Activated T-helper 1 cell treated with anti-CD3 and anti-CD28 coated beads, Interleukin-12 subunit alpha, Interleukin-12 subunit beta, Interleukin-2, Interleukin-4 antibody, amounts not matched to agents 30 ng/mL and 10 ng/mL and 1 ng/mL, durations not matched to agents 14 hours and 24 hours and 36 hours (primary cell): ENCODE data around the gene SSNA1. TPM values are rescaled to one million over a fixed set of nuclear protein-coding genes. Genes with fewer than 3 reads are reported as not detected.

Experiments used
- DNase-seq: peaks from one replicate; pipeline ENCODE4 v3.0.0; 2021; ENCODE audit warnings: low spot score
- H3K27ac Mint-ChIP-seq: one replicate; pipeline ENCODE4 v1.8.0; 2021; ENCODE audit warnings: mild to moderate bottlenecking, mixed read lengths
- H3K27me3 Mint-ChIP-seq: one replicate; pipeline ENCODE4 v1.8.0; 2022; ENCODE audit warnings: mild to moderate bottlenecking, moderate library complexity, mixed read lengths; ENCODE audit not compliant: insufficient read depth
- H3K36me3 Mint-ChIP-seq: one replicate; pipeline ENCODE4 v1.8.0; 2021; ENCODE audit warnings: low read depth, mixed read lengths
- H3K4me1 Mint-ChIP-seq: one replicate; pipeline ENCODE4 v1.8.0; 2021; ENCODE audit warnings: low read depth, mixed read lengths
- H3K4me3 Mint-ChIP-seq: one replicate; pipeline ENCODE4 v1.8.0; 2021; ENCODE audit warnings: mild to moderate bottlenecking, moderate library complexity, mixed read lengths
- H3K9me3 Mint-ChIP-seq: one replicate; pipeline ENCODE4 v1.8.0; 2021; ENCODE audit warnings: mixed read lengths
- intact Hi-C: fragments of 100-400 bp; cut with micrococcal nuclease; formaldehyde crosslinking; loops from one replicate; pipeline ENCODE4 v1.15.1; 2024
- total RNA-seq: library from RNA; stranded (reverse); gene quantifications from 2 replicates; pipeline ENCODE4 v1.2.3, GENCODE V29; 2022

Gene SSNA1
- total RNA-seq, 1 donor from 2014 or later = 105 TPM

DNA sequence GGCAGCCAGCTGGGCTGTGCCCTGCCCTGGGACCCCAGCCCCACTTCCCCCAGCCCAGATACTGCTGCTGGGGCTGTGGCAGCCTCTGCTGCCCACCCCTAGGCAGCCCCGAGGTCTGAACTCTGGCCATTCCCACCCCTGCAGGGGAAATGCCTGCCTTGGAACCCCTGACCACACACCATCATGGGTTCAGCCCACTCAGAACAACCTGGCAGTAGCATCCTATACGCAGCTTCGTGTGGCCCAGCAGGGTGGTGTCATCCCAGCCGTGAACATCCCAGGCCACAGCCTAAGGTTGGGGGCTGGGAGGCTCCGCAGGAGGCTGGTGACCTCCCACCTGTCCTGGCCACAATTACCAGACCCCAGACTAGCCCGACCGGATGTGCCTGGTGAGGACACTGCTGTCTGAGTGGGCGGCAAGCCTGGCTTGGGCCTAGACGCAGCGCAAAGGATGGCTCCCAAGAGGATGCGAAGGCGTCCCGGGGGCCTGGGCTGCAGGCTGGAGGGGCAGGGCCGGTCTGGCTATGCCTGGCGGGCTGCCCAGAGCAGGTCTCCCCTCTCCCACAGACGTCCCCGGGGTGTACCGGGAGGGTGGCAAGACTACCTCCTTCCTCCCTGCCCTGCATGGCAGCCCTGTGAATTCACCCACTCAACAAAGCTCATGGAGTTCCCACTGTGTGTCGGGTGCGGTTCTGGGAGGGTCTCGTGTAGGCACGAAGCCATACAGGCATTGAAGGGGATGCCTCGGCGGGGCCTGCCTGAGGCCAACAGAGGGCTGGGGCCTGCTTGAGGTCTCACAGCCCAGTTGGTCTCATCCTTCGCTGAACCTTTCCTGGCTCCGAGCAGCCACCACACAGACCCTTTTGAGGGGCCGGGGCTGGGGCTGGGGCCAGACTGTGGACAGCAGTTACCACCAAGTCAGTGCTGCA lies 40.8 kb downstream of the SSNA1 start:
- Mint-ChIP-seq H3K27ac (no peak overlapping the region), H3K36me3 (no peaks in the 10 kb centered on the region), H3K4me1 (peaks cover 5% of the 10 kb centered on the region), H3K4me3 (no peak overlapping the region), H3K9me3 (no peaks in the 10 kb centered on the region), H3K27me3 (no peaks in the 10 kb centered on the region)
- intact Hi-C loops = no loop called here
- no peak for DNase-seq

DNA sequence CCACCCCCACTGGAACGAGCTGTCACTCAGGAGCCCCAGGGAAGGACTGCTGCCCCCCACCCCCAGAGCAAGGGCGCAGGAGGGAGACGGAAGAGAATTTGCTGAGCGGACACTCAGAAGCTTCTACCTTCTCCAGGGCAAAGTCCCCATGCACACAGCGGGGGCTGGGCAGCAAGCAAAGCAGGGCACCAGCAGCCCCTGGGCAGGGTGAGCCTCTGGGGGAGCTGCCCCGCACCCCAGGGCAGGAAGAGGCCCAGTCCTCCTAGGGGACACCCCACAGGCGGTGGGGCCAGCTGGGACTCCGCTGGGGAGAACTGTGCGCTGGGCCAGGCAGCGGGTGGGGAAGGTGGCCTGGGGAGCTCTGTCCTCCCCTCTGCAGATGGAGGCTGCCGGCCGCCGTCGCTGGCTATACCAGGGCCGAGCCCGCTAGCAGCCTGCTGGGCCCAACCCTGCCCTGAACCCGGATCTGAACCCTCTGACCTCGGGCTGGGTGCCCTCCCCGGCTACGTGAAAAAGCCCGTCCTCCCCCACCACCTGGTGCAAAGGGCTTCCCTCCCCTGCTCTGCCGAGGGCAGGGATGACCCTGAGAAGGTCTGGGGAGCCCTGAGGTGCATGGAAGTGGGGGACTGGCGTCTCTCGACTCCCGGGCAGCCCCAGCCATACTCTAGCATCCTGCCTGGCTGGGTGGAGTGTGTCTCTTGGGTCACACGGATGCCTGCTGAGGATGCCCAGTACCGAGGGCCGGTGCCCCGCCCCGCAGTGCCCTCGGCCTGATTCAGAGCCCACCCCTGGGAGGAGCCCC lies 41.6 kb downstream of the SSNA1 start:
- H3K36me3 Mint-ChIP-seq = no peaks in the 10 kb centered on the region
- no peak for DNase-seq
- H3K27ac Mint-ChIP-seq = no peak overlapping the region
- no peaks in the 10 kb centered on the region for H3K9me3 Mint-ChIP-seq
- no peak overlapping the region for H3K4me3 Mint-ChIP-seq
- intact Hi-C loops = no loop called here
- H3K4me1 Mint-ChIP-seq = peaks cover 5% of the 10 kb centered on the region
- H3K27me3 Mint-ChIP-seq = peaks cover 3% of the 10 kb centered on the region

DNA sequence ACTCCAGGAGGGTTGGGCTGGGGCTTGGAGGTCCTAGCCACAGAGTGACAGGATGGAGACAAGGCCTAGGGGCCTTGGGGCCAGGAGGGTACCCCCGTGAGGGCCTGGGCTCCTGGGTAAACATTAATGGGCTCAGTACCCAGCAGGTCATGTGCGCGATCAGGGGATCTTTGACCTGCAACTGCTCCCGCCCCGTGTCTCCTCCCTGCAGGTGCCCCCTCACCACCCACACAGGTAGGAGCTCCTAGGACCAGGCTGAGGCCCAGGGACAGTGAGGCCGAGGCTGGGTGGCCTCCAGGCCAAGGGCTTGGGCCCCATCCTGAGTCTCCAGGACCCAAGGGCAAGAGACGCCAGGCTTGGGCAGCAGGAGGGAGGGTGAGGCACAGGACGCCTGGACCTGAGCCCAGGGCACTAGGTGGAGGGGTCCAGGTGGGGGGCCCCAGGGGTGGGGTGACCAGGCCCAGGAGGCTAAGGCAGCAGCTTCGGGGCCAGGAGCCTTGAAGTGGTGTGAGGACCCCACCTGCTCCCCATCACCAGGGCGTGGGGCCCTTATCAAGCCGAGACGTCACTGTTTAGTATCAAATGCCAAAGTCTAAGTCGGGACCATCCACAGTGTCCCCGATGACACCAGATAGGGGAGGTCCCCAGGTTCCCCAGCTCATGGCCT lies 42.4 kb downstream of the SSNA1 start, which contains the start of gene SLC34A3:
Gene SLC34A3 (plus strand): TSS at position 197 of the 667 bp plus-strand sequence. CDS start 802 bp downstream, outside the sequence.
- no peak for DNase-seq
- Mint-ChIP-seq H3K27me3 (peaks cover 5% of the 10 kb centered on the region), H3K36me3 (no peaks in the 10 kb centered on the region), H3K9me3 (no peaks in the 10 kb centered on the region), H3K27ac (no peak within 1 kb of the TSS), H3K4me3 (no peak within 1 kb of the TSS), H3K4me1 (peaks cover 5% of the 10 kb centered on the region)
- intact Hi-C loops = no loop called here

DNA sequence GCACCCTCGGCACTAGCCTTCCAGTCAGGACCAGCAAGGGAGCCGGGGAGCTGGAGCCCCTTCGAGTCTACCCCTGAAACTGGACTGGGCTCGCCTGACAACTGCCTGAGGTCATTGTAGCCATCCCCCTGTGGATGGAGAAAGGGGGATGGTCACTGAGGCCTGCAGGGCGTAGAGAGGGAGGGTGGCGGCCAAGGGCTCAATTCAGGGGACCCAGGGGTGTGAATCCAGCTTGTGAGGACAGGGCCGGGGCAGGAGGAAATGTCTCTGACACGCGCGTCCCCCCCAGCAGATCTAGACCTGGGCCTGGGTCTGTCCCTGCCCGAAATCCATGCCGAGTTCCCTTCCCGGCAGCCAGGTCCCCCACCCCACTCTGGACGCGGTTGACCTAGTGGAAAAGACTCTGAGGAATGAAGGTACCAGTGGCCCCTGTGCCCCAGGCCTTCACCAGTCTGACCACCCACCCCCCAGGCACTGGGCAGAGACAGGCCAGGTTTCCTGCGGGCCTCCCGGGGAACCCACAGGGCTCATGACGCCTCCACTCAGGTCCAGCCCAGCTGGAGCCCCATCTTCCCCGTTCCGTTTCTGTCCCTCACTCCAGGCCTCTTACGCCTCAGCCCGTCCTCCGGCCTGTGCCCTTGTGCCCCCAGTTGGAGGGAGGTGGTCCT lies 43.0 kb downstream of the SSNA1 start:
- peaks cover 5% of the 10 kb centered on the region for H3K4me1 Mint-ChIP-seq
- H3K27ac Mint-ChIP-seq = no peak overlapping the region
- no peak for DNase-seq
- no peak overlapping the region for H3K4me3 Mint-ChIP-seq
- intact Hi-C loops = no loop called here
- H3K27me3 Mint-ChIP-seq = peaks cover 5% of the 10 kb centered on the region
- no peaks in the 10 kb centered on the region for H3K36me3 Mint-ChIP-seq
- H3K9me3 Mint-ChIP-seq = no peaks in the 10 kb centered on the region

DNA sequence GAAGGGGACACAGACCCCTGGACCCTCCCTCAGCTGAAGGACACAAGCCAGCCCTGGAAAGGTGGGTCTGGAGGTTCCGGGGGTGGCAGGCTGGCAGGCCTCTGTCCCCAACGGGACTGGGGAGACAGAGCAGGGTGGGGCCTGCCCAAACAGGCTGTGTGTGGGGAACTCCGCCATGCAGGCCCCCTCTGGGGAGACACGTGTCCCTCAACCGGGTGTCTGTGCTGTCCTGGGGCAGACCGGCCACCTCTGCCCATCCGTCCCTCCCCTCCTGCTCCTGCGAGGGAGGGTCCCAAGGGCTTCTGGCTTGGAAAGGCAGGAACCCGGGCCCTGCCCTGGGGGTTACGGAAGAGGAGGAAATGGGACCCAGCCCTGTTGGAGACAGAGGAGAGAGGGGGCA lies 43.6 kb downstream of the SSNA1 start:
- intact Hi-C loops = no loop called here
- H3K4me3 Mint-ChIP-seq = no peak overlapping the region
- H3K27me3 Mint-ChIP-seq = peaks cover 5% of the 10 kb centered on the region
- peaks cover 5% of the 10 kb centered on the region for H3K4me1 Mint-ChIP-seq
- no peaks in the 10 kb centered on the region for H3K36me3 Mint-ChIP-seq
- H3K9me3 Mint-ChIP-seq = no peaks in the 10 kb centered on the region
- H3K27ac Mint-ChIP-seq = no peak overlapping the region
- no peak for DNase-seq

DNA sequence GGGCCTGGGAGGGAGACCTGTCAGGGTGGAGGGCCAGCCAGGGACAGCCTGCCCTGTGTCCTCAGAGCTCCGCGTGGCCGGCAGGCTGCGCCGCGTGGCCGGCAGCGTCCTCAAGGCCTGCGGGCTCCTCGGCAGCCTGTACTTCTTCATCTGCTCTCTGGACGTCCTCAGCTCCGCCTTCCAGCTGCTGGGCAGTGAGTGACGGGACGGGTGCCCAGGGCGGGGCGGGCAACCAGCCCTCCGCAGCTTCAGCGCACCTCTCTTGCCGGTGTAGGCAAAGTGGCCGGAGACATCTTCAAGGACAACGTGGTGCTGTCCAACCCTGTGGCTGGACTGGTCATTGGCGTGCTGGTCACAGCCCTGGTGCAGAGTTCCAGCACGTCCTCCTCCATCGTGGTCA lies 44.0 kb downstream of the SSNA1 start:
- intact Hi-C loops = no loop called here
- Mint-ChIP-seq H3K9me3 (no peaks in the 10 kb centered on the region), H3K27ac (no peak overlapping the region), H3K27me3 (peaks cover 5% of the 10 kb centered on the region), H3K4me3 (no peak overlapping the region), H3K36me3 (no peaks in the 10 kb centered on the region), H3K4me1 (peaks cover 3% of the 10 kb centered on the region)
- no peak for DNase-seq

DNA sequence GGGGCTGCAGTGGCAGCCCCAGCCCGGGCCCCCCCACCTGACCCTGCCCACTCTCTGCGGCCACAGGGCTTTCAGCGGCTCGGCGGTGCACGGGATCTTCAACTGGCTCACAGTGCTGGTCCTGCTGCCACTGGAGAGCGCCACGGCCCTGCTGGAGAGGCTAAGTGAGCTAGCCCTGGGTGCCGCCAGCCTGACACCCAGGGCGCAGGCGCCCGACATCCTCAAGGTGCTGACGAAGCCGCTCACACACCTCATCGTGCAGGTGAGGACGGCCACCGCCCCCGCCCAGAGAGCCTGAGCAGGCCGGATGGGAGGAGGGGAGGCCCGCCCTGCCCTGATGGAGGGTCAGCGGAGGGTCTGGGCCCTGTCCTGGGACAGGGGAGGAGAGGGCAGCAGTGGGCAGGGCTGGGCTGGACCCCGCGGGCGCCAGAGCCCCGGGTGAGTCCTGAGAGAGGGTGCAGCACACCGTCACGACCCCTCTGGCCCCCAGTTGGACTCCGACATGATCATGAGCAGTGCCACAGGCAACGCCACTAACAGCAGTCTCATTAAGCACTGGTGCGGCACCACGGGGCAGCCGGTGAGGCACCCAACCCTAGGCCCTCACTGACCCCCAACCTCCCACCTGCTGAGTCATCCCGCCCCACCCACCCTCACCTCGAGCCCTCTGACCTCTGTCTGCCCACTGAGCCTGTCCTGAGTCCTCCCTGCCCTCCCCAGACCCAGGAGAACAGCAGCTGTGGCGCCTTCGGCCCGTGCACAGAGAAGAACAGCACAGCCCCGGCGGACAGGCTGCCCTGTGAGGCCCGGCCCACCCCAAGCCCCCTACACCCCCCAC lies 44.9 kb downstream of the SSNA1 start:
- Mint-ChIP-seq H3K36me3 (no peaks in the 10 kb centered on the region), H3K27ac (no peak overlapping the region), H3K4me3 (no peak overlapping the region), H3K27me3 (peaks cover 5% of the 10 kb centered on the region), H3K9me3 (no peaks in the 10 kb centered on the region), H3K4me1 (no peaks in the 10 kb centered on the region)
- intact Hi-C loops = no loop called here
- DNase-seq = no peak

DNA sequence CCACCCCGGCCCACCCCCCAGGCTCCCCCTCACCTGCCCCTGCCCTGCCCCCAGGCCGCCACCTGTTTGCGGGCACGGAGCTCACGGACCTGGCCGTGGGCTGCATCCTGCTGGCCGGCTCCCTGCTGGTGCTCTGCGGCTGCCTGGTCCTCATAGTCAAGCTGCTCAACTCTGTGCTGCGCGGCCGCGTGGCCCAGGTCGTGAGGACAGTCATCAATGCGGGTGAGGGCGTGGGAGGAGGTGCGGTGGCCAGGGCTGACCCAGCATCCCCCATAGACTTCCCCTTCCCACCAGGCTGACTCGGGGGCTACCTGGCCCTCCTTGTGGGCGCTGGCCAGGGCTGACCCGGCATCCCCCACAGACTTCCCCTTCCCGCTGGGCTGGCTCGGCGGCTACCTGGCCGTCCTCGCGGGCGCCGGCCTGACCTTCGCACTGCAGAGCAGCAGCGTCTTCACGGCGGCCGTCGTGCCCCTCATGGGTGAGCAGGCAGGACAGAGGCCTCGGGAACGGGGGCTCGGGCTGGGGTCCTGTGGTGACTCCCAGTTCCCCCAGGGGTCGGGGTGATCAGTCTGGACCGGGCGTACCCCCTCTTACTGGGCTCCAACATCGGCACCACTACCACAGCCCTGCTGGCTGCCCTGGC lies 45.7 kb downstream of the SSNA1 start:
- Mint-ChIP-seq H3K4me3 (no peak overlapping the region), H3K27ac (no peak overlapping the region), H3K27me3 (peaks cover 5% of the 10 kb centered on the region), H3K9me3 (no peaks in the 10 kb centered on the region), H3K36me3 (peaks cover 2% of the 10 kb centered on the region), H3K4me1 (no peaks in the 10 kb centered on the region)
- intact Hi-C loops = no loop called here
- DNase-seq = no peak

DNA sequence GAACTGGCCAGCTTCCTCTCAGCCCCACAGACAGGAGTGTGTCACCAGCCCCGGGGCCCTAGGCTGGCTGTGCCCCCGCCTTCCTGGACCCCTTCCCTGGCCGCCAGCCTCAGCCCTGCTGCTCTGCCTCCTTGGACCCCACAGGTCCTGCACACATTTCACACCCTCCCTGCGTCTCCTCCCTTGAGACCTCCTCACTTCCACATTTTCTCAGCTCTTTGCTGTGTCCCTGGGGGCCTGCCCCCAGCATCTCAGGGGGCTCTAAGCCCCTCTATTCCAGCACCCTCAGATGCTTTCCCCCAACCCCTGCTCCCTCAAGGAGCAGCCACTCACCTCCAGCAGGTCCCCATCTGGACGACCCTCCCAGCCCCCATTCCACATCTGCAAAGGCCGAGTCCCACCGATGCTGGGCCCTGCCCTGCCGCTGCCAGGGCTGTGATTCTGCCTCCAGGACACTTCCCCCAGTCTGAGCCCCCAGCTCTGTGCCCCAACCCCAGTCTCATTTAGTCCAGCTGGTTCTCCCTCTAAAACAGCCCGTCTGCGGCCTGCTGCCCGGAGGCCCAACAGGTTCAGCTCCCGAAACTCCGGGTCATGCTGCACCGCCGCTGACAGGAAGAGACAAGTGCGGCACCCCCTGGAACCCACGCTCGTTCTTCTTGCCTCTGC lies 46.4 kb downstream of the SSNA1 start:
- intact Hi-C loops = no loop called here
- no peaks in the 10 kb centered on the region for H3K9me3 Mint-ChIP-seq
- H3K27me3 Mint-ChIP-seq = peaks cover 5% of the 10 kb centered on the region
- H3K4me1 Mint-ChIP-seq = no peaks in the 10 kb centered on the region
- H3K36me3 Mint-ChIP-seq = peaks cover 2% of the 10 kb centered on the region
- H3K4me3 Mint-ChIP-seq = no peak overlapping the region
- DNase-seq = no peak
- no peak overlapping the region for H3K27ac Mint-ChIP-seq

DNA sequence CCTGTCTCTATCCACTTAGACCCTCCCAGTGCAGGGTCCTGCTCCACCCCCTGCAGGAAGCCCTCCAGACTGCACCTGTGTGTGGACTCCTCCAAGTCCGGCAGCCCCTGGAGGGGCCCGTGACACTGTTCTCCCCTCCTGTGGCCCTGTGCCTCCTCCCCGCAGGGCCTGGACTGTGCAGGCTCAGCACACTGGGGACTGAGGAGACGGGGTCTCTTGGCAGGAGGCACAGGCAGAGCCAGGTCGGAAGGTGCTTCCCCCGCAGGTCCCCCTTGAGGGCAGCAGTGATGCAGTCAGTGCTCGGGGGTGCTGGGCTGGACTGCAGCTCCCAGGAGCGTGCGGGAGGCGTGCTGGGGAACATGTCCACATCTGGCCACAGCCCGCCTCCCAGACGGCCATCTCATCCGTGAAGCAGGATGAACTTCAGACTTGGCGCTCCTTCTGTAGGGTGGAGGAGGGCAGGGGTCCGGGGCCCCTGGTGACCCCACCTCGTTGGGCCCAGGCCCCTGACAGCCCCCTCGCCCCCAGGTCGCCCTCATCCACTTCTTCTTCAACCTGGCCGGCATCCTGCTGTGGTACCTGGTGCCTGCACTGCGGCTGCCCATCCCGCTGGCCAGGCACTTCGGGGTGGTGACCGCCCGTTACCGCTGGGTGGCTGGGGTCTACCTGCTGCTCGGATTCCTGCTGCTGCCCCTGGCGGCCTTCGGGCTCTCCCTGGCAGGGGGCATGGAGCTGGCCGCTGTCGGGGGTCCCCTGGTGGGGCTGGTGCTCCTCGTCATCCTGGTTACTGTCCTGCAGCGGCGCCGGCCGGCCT lies 47.2 kb downstream of the SSNA1 start:
- no peaks in the 10 kb centered on the region for H3K9me3 Mint-ChIP-seq
- intact Hi-C loops = loop anchor here (1.0 kb wide), 4 partner anchors 8 to 117 kb away; partner anchors contain the start of genes NELFB and RNF224
- H3K4me1 Mint-ChIP-seq = no peaks in the 10 kb centered on the region
- H3K36me3 Mint-ChIP-seq = peaks cover 2% of the 10 kb centered on the region
- H3K27ac Mint-ChIP-seq = no peak overlapping the region
- peaks cover 5% of the 10 kb centered on the region for H3K27me3 Mint-ChIP-seq
- no peak for DNase-seq
- no peak overlapping the region for H3K4me3 Mint-ChIP-seq
